Naive thymus-derived CD4-positive, alpha-beta T cell (primary cell): ENCODE measurements around the gene BICD1. TPM values are rescaled to one million over a fixed set of nuclear protein-coding genes. Genes with fewer than 3 reads are reported as not detected.

ENCODE experiments used
- ATAC-seq: fragments of 150-1000 bp; cut with Tn5 transposase; 2 replicates; pipeline ENCODE4 v1.10.0; 2021; ENCODE audit warnings: mild to moderate bottlenecking, moderate library complexity
- CTCF ChIA-PET: fragments of 350-600 bp; sonication (Branson Sonifier 250); formaldehyde crosslinking; loops from one replicate; lab custom pipeline; 2021; ENCODE audit warnings: antibody characterized with exemption; lab: Charles Lee
- POLR2A ChIA-PET: fragments of 350-600 bp; sonication (Branson Sonifier 250); formaldehyde crosslinking; loops from one replicate; lab custom pipeline; 2021; ENCODE audit warnings: antibody characterized with exemption, inconsistent platforms; lab: Charles Lee
- DNase-seq, 9 donors: peaks; one replicate each; pipeline versions ENCODE4 v3.0.0 to v3.0.0-alpha.2; 2020 to 2022; ENCODE audit warnings: mixed read lengths in 1 of 9
- H3K27ac ChIP-seq: one replicate; pipeline ENCODE4 v1.7.0; 2013; ENCODE audit warnings: mild to moderate bottlenecking, low read depth, low read length, moderate library complexity
- H3K27me3 ChIP-seq, 2 donors: one replicate each; pipeline ENCODE4 v1.7.0; 2013; ENCODE audit warnings: low read length in 2 of 2, mild to moderate bottlenecking in 2 of 2, moderate library complexity in 2 of 2; ENCODE audit not compliant: control insufficient read depth in 2 of 2, insufficient read depth in 2 of 2
- H3K36me3 ChIP-seq, 3 experiments: 1 replicate in 2 of 3; 2 replicates in 1 of 3; pipeline ENCODE4 v1.7.0; 2013; ENCODE audit warnings: low read length in 3 of 3, mild to moderate bottlenecking in 3 of 3, moderate library complexity in 1 of 3; ENCODE audit not compliant: insufficient read depth in 3 of 3, control insufficient read depth in 2 of 3
- H3K4me1 ChIP-seq, 2 donors: one replicate each; pipeline ENCODE4 v1.7.0; 2013; ENCODE audit warnings: low read length in 2 of 2, mild to moderate bottlenecking in 2 of 2, moderate library complexity in 1 of 2; ENCODE audit not compliant: control insufficient read depth in 2 of 2, insufficient read depth in 2 of 2
- H3K4me3 ChIP-seq: 2 replicates; pipeline ENCODE4 v1.7.0; 2013; ENCODE audit warnings: mild to moderate bottlenecking, low read length
- H3K9me3 ChIP-seq, 3 experiments: 1 replicate in 2 of 3; 2 replicates in 1 of 3; pipeline ENCODE4 v1.7.0; 2013; ENCODE audit warnings: low read length in 3 of 3; ENCODE audit not compliant: control insufficient read depth in 2 of 3
- H3K27ac Mint-ChIP-seq, 9 donors: one replicate each; pipeline ENCODE4 v1.8.0; 2020 to 2022; ENCODE audit warnings: mixed read lengths in 9 of 9, mild to moderate bottlenecking in 8 of 9, moderate library complexity in 5 of 9, inconsistent platforms in 2 of 9
- H3K27me3 Mint-ChIP-seq, 5 donors: one replicate each; pipeline ENCODE4 v1.8.0; 2021 to 2022; ENCODE audit warnings: mixed read lengths in 5 of 5, mild to moderate bottlenecking in 1 of 5
- H3K36me3 Mint-ChIP-seq, 5 donors: one replicate each; pipeline ENCODE4 v1.8.0; 2020 to 2022; ENCODE audit warnings: mixed read lengths in 5 of 5, mild to moderate bottlenecking in 3 of 5, inconsistent platforms in 1 of 5
- H3K4me1 Mint-ChIP-seq, 7 donors: one replicate each; pipeline ENCODE4 v1.8.0; 2020 to 2022; ENCODE audit warnings: mixed read lengths in 7 of 7, mild to moderate bottlenecking in 3 of 7, inconsistent platforms in 1 of 7
- H3K4me3 Mint-ChIP-seq, 10 donors: one replicate each; pipeline ENCODE4 v1.8.0; 2020 to 2022; ENCODE audit warnings: mild to moderate bottlenecking in 10 of 10, mixed read lengths in 10 of 10, moderate library complexity in 6 of 10, inconsistent platforms in 2 of 10
- H3K9me3 Mint-ChIP-seq, 11 donors: one replicate each; pipeline ENCODE4 v1.8.0; 2020 to 2022; ENCODE audit warnings: mixed read lengths in 11 of 11, mild to moderate bottlenecking in 4 of 11, inconsistent platforms in 1 of 11, moderate library complexity in 1 of 11
- intact Hi-C, 2 donors: fragments of 100-400 bp; cut with micrococcal nuclease; formaldehyde crosslinking; loops; one replicate each; pipeline ENCODE4 v1.15.1; 2023
- polyA plus RNA-seq, 2 donors: library from polyadenylated mRNA; unstranded; fragments of 300-500 nt; fragmentation: Illumina TruSeq; gene quantifications; one replicate each; pipeline ENCODE4 v1.2.3, GENCODE V29; 2021
- total RNA-seq, 6 experiments: library from RNA in 5 of 6; stranded (reverse) in 5 of 6; gene quantifications; 1 replicate in 5 of 6; 2 replicates in 1 of 6; pipeline ENCODE4 v1.2.3 and lab custom pipeline; 2021 to 2026

Gene BICD1
- total and polyA plus RNA-seq, 7 experiments from 2014 or later, result 6.3 to 25.1 (median 17.4) TPM

DNA sequence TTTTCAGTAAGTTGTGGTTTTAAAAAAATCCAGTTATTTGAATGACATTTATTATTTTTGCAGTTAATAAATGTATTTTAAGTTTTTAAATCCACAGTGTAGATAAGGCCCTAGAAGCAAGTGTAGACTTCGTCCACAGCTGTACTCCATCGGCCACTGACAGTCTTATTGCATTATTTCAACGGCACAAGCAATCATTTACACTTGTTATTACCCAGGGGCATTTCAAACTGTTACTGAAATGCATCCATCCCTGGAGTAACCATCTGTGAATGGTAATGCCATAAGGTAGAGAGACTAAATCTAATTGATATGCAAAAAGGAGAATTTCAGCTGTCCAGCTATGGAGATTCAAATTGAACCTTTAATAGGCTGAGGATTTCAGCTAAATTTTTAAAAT is 48.4 kb downstream of the BICD1 start:
- Mint-ChIP-seq H3K27me3 (no peaks in the 10 kb centered on the region), H3K4me3 (no peak overlapping the region), H3K9me3 (peaks cover 0 to 2% (median 0%) of the 10 kb centered on the region in 11 donors), H3K36me3 (peaks cover 4 to 29% (median 8%) of the 10 kb centered on the region in 5 donors), H3K4me1 (peaks cover 0 to 8% (median 0%) of the 10 kb centered on the region in 7 donors), H3K27ac (no peak overlapping the region)
- ChIA-PET CTCF (no interaction called here), POLR2A (no interaction called here)
- Histone ChIP-seq H3K27ac (no peak overlapping the region), H3K4me1 (no peaks in the 10 kb centered on the region), H3K27me3 (no peaks in the 10 kb centered on the region), H3K9me3 (no peaks in the 10 kb centered on the region), H3K36me3 (no peaks in the 10 kb centered on the region), H3K4me3 (no peak overlapping the region)
- ATAC-seq (no peak), DNase-seq (no peak)
- intact Hi-C loops, result no loop called here

DNA sequence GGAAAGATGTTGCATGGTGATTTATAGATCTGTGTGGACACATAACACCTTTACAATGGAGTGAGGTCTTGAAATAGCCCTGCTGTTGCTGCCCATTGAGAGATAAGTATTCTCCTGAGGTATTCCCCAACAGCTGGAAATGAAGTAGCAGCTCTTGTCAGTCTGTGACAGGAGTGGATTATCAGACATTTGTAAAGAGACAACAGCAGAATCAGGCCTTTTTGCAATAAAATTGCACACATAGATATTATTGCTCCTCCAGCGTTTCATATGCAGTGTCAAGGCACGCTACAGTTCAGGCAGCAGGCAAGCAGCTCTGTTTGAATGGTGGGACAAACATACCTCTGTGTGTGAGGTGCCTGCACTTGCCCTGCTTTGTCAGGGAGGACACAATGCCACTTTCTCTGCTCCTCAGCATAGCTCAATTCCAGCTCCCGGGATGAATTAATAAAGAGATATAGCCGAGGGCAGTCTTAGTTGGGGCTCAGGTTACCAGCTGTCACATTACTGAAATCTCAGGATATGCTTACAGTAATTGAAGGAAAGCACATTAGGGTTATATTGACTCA is 49.4 kb downstream of the BICD1 start:
- no peak overlapping the region for H3K4me3 Mint-ChIP-seq
- ChIA-PET CTCF (no interaction called here), POLR2A (no interaction called here)
- Histone ChIP-seq H3K9me3 (no peaks in the 10 kb centered on the region), H3K4me3 (no peak overlapping the region), H3K4me1 (no peaks in the 10 kb centered on the region), H3K27ac (no peak overlapping the region), H3K36me3 (no peaks in the 10 kb centered on the region), H3K27me3 (no peaks in the 10 kb centered on the region)
- peaks cover 4 to 28% (median 4%) of the 10 kb centered on the region in 5 donors for H3K36me3 Mint-ChIP-seq
- no peak overlapping the region for H3K27ac Mint-ChIP-seq
- intact Hi-C loops, result no loop called here
- no peaks in the 10 kb centered on the region for H3K27me3 Mint-ChIP-seq
- H3K4me1 Mint-ChIP-seq, result peaks cover 0 to 7% (median 0%) of the 10 kb centered on the region in 7 donors
- ATAC-seq (no peak), DNase-seq (no peak)
- peaks cover 0 to 2% (median 0%) of the 10 kb centered on the region in 11 donors for H3K9me3 Mint-ChIP-seq

DNA sequence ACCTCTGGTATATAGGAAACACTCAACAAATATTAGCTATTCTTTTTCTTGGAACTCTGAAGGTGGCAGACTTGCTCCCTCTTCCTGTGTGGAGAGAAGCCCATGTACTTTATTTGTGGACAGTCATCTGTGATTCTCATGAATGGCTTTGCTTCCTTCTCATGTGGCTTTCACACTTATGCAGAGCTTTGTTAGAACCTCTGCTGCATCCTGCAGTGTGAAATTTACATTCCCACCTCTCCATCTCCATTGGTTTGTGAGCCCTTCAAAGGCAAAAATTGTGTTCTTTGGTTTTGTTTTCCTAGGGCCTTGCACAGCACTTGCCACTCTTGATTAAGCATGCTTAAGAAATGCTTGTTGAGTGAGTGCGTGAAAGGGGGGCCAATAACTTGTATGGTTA is 51.9 kb downstream of the BICD1 start:
- H3K4me1 ChIP-seq, result no peaks in the 10 kb centered on the region
- Mint-ChIP-seq H3K27ac (no peak overlapping the region), H3K9me3 (no peaks in the 10 kb centered on the region), H3K36me3 (peaks cover 0 to 27% (median 0%) of the 10 kb centered on the region in 5 donors), H3K4me3 (no peak overlapping the region), H3K27me3 (no peaks in the 10 kb centered on the region), H3K4me1 (no peaks in the 10 kb centered on the region)
- no peak overlapping the region for H3K4me3 ChIP-seq
- DNase-seq, result no peak
- ATAC-seq, result no peak
- H3K36me3 ChIP-seq, result no peaks in the 10 kb centered on the region
- H3K27me3 ChIP-seq, result no peaks in the 10 kb centered on the region
- POLR2A ChIA-PET, result no interaction called here
- H3K27ac ChIP-seq, result no peak overlapping the region
- intact Hi-C loops, result no loop called here
- CTCF ChIA-PET, result no interaction called here
- no peaks in the 10 kb centered on the region for H3K9me3 ChIP-seq

DNA sequence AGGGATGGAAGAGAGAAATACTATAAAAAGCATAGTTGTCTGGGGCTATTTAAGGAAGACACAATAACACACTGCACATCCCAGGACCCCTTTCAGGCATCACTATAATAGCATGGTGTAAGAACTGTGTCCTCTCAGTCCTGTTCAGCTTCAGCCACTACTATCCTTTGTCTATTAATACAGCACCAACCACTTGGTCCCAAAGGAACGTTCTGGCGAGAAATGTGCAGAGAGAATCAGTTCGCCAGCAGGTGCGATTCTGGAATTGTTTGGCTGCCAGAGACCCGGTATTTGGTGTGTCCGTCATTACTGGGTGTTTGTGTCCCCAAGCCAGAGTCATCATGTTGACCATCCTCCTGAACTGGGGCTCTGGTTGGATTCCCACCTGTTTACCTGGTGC is 52.7 kb downstream of the BICD1 start:
- Mint-ChIP-seq H3K4me1 (no peaks in the 10 kb centered on the region), H3K9me3 (peaks cover 0 to under 1% (median 0%) of the 10 kb centered on the region in 11 donors), H3K27ac (no peak overlapping the region), H3K36me3 (peaks cover 0 to 33% (median 6%) of the 10 kb centered on the region in 5 donors), H3K4me3 (no peak overlapping the region), H3K27me3 (no peaks in the 10 kb centered on the region)
- Histone ChIP-seq H3K36me3 (no peaks in the 10 kb centered on the region), H3K9me3 (no peaks in the 10 kb centered on the region), H3K27ac (no peak overlapping the region), H3K4me3 (no peak overlapping the region), H3K4me1 (no peaks in the 10 kb centered on the region), H3K27me3 (no peaks in the 10 kb centered on the region)
- POLR2A ChIA-PET, result interaction anchor here (1.4 kb wide), 1 partner anchor 12 kb away, joined by 3 read pairs; no protein-coding TSS in a partner anchor
- CTCF ChIA-PET, result no interaction called here
- intact Hi-C loops, result no loop called here
- no peak for ATAC-seq
- DNase-seq, result no peak

DNA sequence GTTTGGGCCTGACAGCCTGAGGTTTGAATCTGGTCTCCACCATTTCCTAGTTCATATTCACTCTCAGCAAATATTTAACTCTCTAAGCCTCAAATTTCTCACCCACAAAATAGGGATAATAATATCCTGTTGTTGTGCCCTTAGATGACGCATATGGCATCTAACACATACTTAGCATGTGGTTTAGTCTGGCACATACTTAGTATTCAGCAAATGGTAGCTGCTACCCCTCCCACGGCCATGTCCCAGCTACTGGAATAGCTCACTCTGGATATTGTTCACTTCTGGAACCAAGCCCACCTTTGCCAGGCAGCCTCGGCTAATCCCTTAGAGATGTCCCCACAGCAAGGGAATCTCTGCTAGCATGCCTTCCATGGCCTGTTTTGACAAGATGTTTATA is 53.3 kb downstream of the BICD1 start:
- Mint-ChIP-seq H3K4me3 (no peak overlapping the region), H3K27me3 (no peaks in the 10 kb centered on the region), H3K27ac (no peak overlapping the region), H3K9me3 (peaks cover 0 to 6% (median 0%) of the 10 kb centered on the region in 11 donors), H3K36me3 (peaks cover 0 to 38% (median 9%) of the 10 kb centered on the region in 5 donors), H3K4me1 (no peaks in the 10 kb centered on the region)
- Histone ChIP-seq H3K9me3 (no peaks in the 10 kb centered on the region), H3K4me3 (no peak overlapping the region), H3K4me1 (no peaks in the 10 kb centered on the region), H3K27ac (no peak overlapping the region), H3K36me3 (no peaks in the 10 kb centered on the region), H3K27me3 (no peaks in the 10 kb centered on the region)
- DNase-seq (no peak), ATAC-seq (no peak)
- ChIA-PET POLR2A (interaction anchor here (0.6 to 1.4 kb wide), 2 partner anchors 13 to 642 kb away, joined by 3 read pairs; no protein-coding TSS in a partner anchor), CTCF (no interaction called here)
- intact Hi-C loops, result no loop called here

DNA sequence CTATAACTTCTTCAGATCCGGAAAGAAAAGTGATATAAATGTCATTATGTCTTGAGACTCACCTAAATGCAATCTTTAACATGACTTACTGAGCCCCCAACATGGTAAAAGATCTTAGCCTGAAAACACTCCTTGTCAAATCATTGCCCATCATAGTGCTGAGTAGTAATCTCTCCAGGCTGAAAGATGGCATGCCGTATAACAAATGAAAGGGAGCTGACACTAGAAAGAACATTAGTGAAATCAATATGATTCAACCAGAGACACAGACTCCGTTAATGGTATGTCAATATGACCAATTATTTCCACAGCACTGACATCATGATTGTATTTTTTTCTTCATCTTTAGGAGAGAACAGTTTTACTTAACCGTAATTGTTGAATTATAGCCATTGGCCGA is 54.4 kb downstream of the BICD1 start:
- intact Hi-C loops, result no loop called here
- no peaks in the 10 kb centered on the region for H3K36me3 ChIP-seq
- H3K4me3 ChIP-seq, result no peak overlapping the region
- CTCF ChIA-PET, result no interaction called here
- Mint-ChIP-seq H3K27ac (no peak overlapping the region), H3K4me1 (no peaks in the 10 kb centered on the region), H3K27me3 (no peaks in the 10 kb centered on the region), H3K36me3 (peaks cover 0 to 41% (median 15%) of the 10 kb centered on the region in 5 donors), H3K9me3 (peaks cover 0 to 8% (median 0%) of the 10 kb centered on the region in 11 donors), H3K4me3 (no peak overlapping the region)
- H3K9me3 ChIP-seq, result no peaks in the 10 kb centered on the region
- H3K4me1 ChIP-seq, result no peaks in the 10 kb centered on the region
- no peaks in the 10 kb centered on the region for H3K27me3 ChIP-seq
- H3K27ac ChIP-seq, result no peak overlapping the region
- no peak for DNase-seq
- ATAC-seq, result no peak
- POLR2A ChIA-PET, result interaction anchor here (1.4 kb wide), 1 partner anchor 14 kb away, joined by 3 read pairs; no protein-coding TSS in a partner anchor

DNA sequence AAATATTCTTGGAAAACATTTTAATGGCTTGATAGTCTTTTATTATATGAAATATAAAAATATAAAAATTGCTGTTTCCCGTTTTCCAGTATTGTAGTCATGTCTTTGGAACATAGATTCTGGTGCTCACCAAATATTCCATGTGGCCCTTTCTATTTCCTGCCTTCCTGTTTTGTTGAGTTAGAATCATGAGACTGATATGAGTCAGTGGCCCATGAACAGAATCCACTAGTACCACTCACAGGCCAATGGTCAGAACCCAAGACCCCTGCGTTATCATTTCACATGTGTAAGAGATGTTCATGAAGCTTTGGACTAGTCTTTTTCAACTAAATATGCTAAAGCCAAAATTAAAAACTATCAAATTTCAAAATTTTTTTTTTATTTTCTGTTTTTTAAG is 56.9 kb downstream of the BICD1 start:
- H3K4me3 Mint-ChIP-seq, result no peak overlapping the region

More for the DNA sequence above, 56.9 kb downstream of the BICD1 start:
- Histone ChIP-seq H3K27ac (no peak overlapping the region), H3K36me3 (no peaks in the 10 kb centered on the region), H3K27me3 (no peaks in the 10 kb centered on the region), H3K4me1 (no peaks in the 10 kb centered on the region), H3K4me3 (no peak overlapping the region), H3K9me3 (no peaks in the 10 kb centered on the region)
- no peak overlapping the region for H3K27ac Mint-ChIP-seq
- H3K27me3 Mint-ChIP-seq, result no peaks in the 10 kb centered on the region
- POLR2A ChIA-PET, result no interaction called here
- intact Hi-C loops, result no loop called here
- H3K36me3 Mint-ChIP-seq, result peaks cover 0 to 44% (median 19%) of the 10 kb centered on the region in 5 donors
- CTCF ChIA-PET, result no interaction called here
- H3K4me1 Mint-ChIP-seq, result no peaks in the 10 kb centered on the region
- ATAC-seq (no peak), DNase-seq (no peak)
- peaks cover 0 to 8% (median 0%) of the 10 kb centered on the region in 11 donors for H3K9me3 Mint-ChIP-seq
